B cell (primary cell): ENCODE results near the gene BFSP1.

Experiments used
- EZH2 ChIP-seq: IDR thresholded peaks from 2 replicates; pipeline ENCODE4 v1.6.1; 2012; ENCODE audit warnings: borderline replicate concordance, low read depth, mild to moderate bottlenecking, moderate library complexity, low read length; ENCODE audit not compliant: insufficient read depth, poor library complexity, severe bottlenecking
- TF ChIP-seq, protein P1 (sequence below): fragments of 200-600 bp; IDR thresholded peaks from one replicate; pipeline ENCODE4 v1.8.0; 2022; ENCODE audit warnings: antibody characterized with exemption, mild to moderate bottlenecking

GRCh38 chr20:17461941-17462340 is 69.2 kb downstream of the BFSP1 start:
- TF ChIP-seq, protein P1, sequence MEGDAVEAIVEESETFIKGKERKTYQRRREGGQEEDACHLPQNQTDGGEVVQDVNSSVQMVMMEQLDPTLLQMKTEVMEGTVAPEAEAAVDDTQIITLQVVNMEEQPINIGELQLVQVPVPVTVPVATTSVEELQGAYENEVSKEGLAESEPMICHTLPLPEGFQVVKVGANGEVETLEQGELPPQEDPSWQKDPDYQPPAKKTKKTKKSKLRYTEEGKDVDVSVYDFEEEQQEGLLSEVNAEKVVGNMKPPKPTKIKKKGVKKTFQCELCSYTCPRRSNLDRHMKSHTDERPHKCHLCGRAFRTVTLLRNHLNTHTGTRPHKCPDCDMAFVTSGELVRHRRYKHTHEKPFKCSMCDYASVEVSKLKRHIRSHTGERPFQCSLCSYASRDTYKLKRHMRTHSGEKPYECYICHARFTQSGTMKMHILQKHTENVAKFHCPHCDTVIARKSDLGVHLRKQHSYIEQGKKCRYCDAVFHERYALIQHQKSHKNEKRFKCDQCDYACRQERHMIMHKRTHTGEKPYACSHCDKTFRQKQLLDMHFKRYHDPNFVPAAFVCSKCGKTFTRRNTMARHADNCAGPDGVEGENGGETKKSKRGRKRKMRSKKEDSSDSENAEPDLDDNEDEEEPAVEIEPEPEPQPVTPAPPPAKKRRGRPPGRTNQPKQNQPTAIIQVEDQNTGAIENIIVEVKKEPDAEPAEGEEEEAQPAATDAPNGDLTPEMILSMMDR, result no peak
- no peak for TF ChIP-seq EZH2
